Tibial nerve (tissue), 4 donors: Measurements from ENCODE around the gene CLVS2. TPM values are rescaled to one million over a fixed set of nuclear protein-coding genes. Genes with fewer than 3 reads are reported as not detected.

ENCODE experiments used
- DNase-seq, 2 donors: peaks; one replicate each; pipeline ENCODE4 v3.0.0-alpha.2; 2019; ENCODE audit warnings: low spot score in 2 of 2
- H3K27ac ChIP-seq, 4 donors: fragments of 200-600 bp; sonication (generic) in 3 of 4; one replicate each; pipeline ENCODE4 v1.5.1; 2017 to 2019; ENCODE audit warnings: mild to moderate bottlenecking in 1 of 4
- H3K27me3 ChIP-seq, 2 donors: fragments of 200-600 bp; sonication (generic) in 1 of 2; one replicate each; pipeline versions ENCODE4 v1.5.1 to v1.6.0; 2017 to 2019
- H3K36me3 ChIP-seq, 3 donors: fragments of 200-600 bp; sonication (generic); one replicate each; pipeline ENCODE4 v1.5.1; 2018 to 2019
- H3K4me1 ChIP-seq, 4 donors: fragments of 200-600 bp; sonication (generic) in 3 of 4; one replicate each; pipeline ENCODE4 v1.5.1; 2017 to 2019
- H3K4me3 ChIP-seq, 4 donors: fragments of 200-600 bp; sonication (generic) in 3 of 4; one replicate each; pipeline ENCODE4 v1.5.1; 2017 to 2019; ENCODE audit warnings: mild to moderate bottlenecking in 1 of 4, moderate library complexity in 1 of 4
- H3K9me3 ChIP-seq, 4 donors: fragments of 200-600 bp; sonication (generic) in 3 of 4; one replicate each; pipeline ENCODE4 v1.5.1; 2017 to 2019
- EP300 ChIP-seq, 2 donors: sonication (generic); formaldehyde crosslinking; IDR thresholded peaks; one replicate each; pipeline ENCODE4 v1.6.1; 2017; ENCODE audit warnings: antibody characterized with exemption in 2 of 2, mild to moderate bottlenecking in 1 of 2
- POLR2A ChIP-seq, 2 donors: fragments of 450-650 bp; IDR thresholded peaks; one replicate each; pipeline ENCODE4 v1.6.1; 2017; ENCODE audit warnings: antibody characterized with exemption in 2 of 2, mild to moderate bottlenecking in 2 of 2, moderate library complexity in 2 of 2
- WGBS, 2 donors: methylation state at CpG; one replicate each; pipeline ENCODE4 v1.1.5; 2018; 5-methylcytosine and 5-hydroxymethylcytosine counted together
- total RNA-seq, 4 donors: library from RNA; depleted of rRNA; stranded (reverse); fragments of >200 nt; gene quantifications; one replicate each; pipeline ENCODE4 v1.1.0, GENCODE V29; 2016
- TF ChIP-seq, protein P1 (sequence below), 5 experiments: fragments of 200-600 bp in 3 of 5; fragments of 450-650 bp in 2 of 5; sonication (generic) in 3 of 5; IDR thresholded peaks; one replicate each; pipeline ENCODE4 v1.5.1; 2016 to 2019; ENCODE audit warnings: antibody characterized with exemption in 5 of 5, mild to moderate bottlenecking in 3 of 5, moderate library complexity in 2 of 5

CLVS2 gene
- total RNA-seq, 4 donors from 2014 or later, result under 0.01 to 0.22 (median under 0.01) TPM

DNA sequence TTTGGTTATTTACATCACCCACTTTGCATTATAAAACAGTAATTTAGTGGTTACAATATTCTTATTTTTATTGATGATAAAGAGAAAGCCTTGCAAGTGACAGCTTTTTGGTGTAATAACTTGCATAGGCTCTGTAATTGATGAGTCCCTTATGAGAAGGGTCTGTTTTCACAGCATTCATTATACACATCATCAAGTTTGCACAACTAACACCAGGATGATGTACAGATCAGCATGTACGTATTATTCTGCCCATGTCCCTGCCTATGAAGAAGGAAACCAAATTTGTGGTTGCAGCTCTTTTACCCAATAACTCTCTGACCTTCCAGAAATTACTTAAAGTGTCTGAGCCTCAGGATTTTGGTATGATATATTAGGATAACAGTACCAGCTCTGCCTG is 59.2 kb downstream of the CLVS2 start:
- TF ChIP-seq POLR2A (IDR thresholded peaks at IDR 0.05) (no peak), EP300 (IDR thresholded peaks at IDR 0.05) (no peak)
- TF ChIP-seq, protein P1, sequence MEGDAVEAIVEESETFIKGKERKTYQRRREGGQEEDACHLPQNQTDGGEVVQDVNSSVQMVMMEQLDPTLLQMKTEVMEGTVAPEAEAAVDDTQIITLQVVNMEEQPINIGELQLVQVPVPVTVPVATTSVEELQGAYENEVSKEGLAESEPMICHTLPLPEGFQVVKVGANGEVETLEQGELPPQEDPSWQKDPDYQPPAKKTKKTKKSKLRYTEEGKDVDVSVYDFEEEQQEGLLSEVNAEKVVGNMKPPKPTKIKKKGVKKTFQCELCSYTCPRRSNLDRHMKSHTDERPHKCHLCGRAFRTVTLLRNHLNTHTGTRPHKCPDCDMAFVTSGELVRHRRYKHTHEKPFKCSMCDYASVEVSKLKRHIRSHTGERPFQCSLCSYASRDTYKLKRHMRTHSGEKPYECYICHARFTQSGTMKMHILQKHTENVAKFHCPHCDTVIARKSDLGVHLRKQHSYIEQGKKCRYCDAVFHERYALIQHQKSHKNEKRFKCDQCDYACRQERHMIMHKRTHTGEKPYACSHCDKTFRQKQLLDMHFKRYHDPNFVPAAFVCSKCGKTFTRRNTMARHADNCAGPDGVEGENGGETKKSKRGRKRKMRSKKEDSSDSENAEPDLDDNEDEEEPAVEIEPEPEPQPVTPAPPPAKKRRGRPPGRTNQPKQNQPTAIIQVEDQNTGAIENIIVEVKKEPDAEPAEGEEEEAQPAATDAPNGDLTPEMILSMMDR (IDR thresholded peaks at IDR 0.05), result no peak

DNA sequence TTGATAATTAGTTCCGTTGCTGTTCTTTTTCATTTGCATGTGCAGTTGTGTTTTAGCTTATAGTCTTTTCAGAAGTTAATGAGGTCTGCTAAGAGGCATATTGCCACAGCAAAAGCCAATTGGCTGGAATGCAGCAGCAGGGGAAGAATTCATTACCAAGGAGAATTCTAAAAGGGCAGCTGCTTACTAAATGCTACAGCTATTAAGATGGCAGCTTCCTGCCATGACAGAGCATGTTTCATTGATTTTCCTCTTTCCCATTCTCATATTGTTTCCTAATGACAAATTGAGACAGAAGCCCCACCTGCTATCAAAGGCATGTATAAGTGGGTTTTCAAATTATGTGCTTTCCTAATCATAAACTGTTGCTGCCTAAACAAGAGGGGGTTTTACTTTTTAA is 66.6 kb downstream of the CLVS2 start:
- no peaks in the 10 kb centered on the region for H3K9me3 ChIP-seq
- H3K27me3 ChIP-seq, result no peaks in the 10 kb centered on the region
- WGBS, 2 donors, result 40 to 52% methylated on average over 1 of the region's 1 CpG
- TF ChIP-seq, protein P1 (IDR thresholded peaks at IDR 0.05), result no peak
- TF ChIP-seq POLR2A (IDR thresholded peaks at IDR 0.05), result no peak
- no peak for TF ChIP-seq EP300 (IDR thresholded peaks at IDR 0.05)
- no peak overlapping the region for H3K4me3 ChIP-seq
- no peaks in the 10 kb centered on the region for H3K4me1 ChIP-seq
- H3K27ac ChIP-seq, result no peak overlapping the region
- no peaks in the 10 kb centered on the region for H3K36me3 ChIP-seq
- no peak for DNase-seq

More for the DNA sequence above, 59.2 kb downstream of the CLVS2 start:
- no peaks in the 10 kb centered on the region for H3K36me3 ChIP-seq
- H3K27ac ChIP-seq, result no peak overlapping the region
- no peaks in the 10 kb centered on the region for H3K27me3 ChIP-seq
- no peaks in the 10 kb centered on the region for H3K9me3 ChIP-seq
- WGBS, 2 donors, result 56 to 57% methylated on average over 1 of the region's 1 CpG
- DNase-seq, result no peak
- H3K4me3 ChIP-seq, result no peak overlapping the region
- H3K4me1 ChIP-seq, result no peaks in the 10 kb centered on the region

DNA sequence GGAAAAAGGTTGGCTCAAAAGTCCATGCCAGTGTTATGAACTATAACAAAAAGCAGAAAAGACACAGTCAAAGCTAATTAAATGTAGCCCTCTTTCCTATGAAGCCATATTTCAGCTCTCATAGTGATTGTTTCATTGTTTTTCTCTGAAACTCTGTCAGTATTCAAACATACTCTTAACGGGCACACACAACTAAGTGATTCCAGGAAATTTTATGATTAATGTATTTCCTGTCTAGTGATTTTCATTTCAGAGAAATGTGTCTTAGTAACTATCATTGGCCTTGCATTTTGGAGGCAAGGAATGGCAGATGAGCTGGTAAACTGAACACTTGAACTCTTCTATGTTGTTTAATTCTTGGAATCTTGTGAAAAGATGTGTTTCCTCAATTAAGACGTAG is 68.0 kb downstream of the CLVS2 start:
- WGBS, 2 donors, result 37 to 38% methylated on average over 2 of the region's 2 CpGs
- TF ChIP-seq, protein P1 (IDR thresholded peaks at IDR 0.05), result no peak
- TF ChIP-seq EP300 (IDR thresholded peaks at IDR 0.05), result no peak
- TF ChIP-seq POLR2A (IDR thresholded peaks at IDR 0.05), result no peak
- Histone ChIP-seq H3K4me3 (no peak overlapping the region), H3K9me3 (no peaks in the 10 kb centered on the region), H3K4me1 (no peaks in the 10 kb centered on the region), H3K27me3 (no peaks in the 10 kb centered on the region), H3K27ac (no peak overlapping the region), H3K36me3 (no peaks in the 10 kb centered on the region)
- DNase-seq, result no peak

DNA sequence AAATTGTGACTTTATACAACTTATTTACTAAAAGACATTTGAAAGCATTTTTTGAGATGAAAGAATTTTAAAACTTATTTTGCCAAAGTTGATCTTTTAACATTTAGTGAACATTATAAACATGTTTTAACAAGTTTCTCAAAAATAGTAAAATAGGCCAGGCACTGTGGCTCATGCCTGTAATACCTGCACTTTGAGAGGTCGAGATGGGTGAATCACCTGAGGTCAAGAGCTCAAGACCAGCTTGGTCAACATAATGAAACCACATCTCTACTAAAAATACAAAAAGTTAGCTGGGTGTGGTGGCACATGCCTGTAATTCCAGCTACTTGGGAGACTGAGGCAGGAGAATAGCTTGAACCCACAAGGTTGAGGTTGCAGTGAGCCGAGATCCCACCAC is 78.6 kb downstream of the CLVS2 start:
- H3K9me3 ChIP-seq, result no peaks in the 10 kb centered on the region
- H3K4me1 ChIP-seq, result no peaks in the 10 kb centered on the region
- H3K27ac ChIP-seq, result no peak overlapping the region
- WGBS, 2 donors, result 71 to 77% methylated on average over 2 of the region's 2 CpGs
- H3K4me3 ChIP-seq, result no peak overlapping the region
- TF ChIP-seq EP300 (IDR thresholded peaks at IDR 0.05) (no peak), POLR2A (IDR thresholded peaks at IDR 0.05) (no peak)
- TF ChIP-seq, protein P1 (IDR thresholded peaks at IDR 0.05), result no peak
- no peaks in the 10 kb centered on the region for H3K27me3 ChIP-seq
- H3K36me3 ChIP-seq, result no peaks in the 10 kb centered on the region
- no peak for DNase-seq

DNA sequence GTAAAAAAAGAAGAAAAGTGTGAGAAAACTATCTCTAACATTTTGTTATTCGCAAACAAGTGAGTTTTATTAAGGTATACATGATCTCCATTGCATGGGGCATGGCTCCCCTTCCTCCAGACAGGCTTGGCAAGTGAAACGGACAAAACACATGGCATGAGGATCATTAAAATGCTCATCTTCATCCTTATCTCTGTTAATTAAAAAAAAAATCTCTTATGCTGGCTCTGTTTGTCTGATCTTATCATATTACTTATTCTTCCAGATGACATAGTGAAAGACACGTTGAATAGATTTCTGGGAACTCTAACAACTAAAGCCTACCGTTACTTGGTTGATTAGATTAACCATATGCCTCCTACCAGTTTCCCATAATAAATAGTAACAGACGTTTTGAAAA is 89.4 kb downstream of the CLVS2 start:
- Histone ChIP-seq H3K27ac (no peak overlapping the region), H3K4me1 (no peaks in the 10 kb centered on the region), H3K9me3 (no peaks in the 10 kb centered on the region), H3K27me3 (no peaks in the 10 kb centered on the region), H3K36me3 (no peaks in the 10 kb centered on the region), H3K4me3 (no peak overlapping the region)
- TF ChIP-seq, protein P1 (IDR thresholded peaks at IDR 0.05), result no peak
- TF ChIP-seq POLR2A (IDR thresholded peaks at IDR 0.05) (no peak), EP300 (IDR thresholded peaks at IDR 0.05) (no peak)
- DNase-seq, result no peak
- WGBS, 2 donors, result 72 to 78% methylated on average over 5 of the region's 5 CpGs
